GM21737 (cell line): ENCODE measurements around the gene TXNDC2.

Experiments
- ATAC-seq: cut with Tn5 transposase; IDR thresholded peaks from one replicate; pipeline ENCODE4 v1.9.1; 2021; ENCODE audit warnings: mild to moderate bottlenecking, moderate library complexity; ENCODE audit not compliant: unreplicated experiment

The TXNDC2 gene

DNA sequence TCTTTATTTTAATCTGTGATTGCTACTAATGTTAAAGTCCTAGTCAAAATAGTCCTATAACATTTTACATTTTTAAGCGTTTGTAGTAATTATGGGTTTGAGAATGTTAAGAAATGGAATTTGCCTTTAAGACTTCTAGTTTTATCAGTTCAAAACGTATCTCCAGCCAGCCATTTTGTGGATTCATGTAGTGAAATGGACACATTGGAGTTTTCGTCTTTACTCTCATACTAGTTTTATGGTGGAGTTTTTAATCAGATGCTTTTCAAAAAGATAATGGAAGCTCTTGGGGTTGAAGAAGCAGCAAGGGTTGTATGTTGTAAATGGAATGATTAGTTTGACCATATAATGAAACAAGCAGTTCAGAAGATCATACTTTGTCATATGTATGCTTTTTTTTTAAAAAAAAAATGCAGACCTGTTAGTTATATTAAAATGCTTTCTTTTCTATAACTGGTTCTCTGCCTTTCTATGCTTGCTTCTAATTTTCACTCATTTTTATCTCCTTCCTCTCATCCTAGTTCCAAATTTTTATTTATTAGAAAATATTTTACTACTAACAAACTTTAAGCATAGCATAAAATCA is 44.6 kb downstream of the TXNDC2 start:
- ATAC-seq = no peak

DNA sequence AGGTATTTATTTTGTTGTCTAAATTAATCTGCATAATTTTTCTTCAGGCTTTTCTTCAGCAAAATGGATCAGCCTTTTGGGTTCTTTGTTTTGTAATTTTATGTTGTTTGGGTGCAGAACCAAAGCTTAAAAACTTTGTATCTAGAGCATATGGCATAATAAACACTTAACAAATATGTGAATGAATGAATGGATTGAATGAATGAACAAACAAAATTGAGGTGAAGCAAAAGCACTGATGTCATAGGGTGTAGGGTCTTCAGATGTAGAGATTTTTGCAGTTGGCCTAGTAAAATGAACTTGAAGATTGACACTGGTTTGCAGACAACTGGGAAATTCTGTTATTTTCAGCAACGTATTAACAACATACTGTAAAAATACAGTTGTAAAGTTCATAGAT is 45.4 kb downstream of the TXNDC2 start:
- ATAC-seq = no peak

DNA sequence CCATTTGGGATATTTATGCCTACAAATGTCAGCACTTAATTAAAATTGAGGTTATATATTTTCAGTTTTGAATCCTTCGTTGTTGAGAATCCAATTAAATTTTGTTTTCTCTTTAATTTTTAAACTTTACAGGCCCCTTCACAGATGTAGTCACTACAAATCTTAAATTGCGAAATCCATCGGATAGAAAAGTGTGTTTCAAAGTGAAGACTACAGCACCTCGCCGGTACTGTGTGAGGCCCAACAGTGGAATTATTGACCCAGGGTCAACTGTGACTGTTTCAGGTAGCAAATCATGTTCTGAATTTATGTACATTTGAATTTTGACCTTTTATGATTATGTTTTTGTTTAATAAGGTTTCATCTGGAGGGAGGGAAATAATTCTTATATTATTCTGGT is 45.9 kb downstream of the TXNDC2 start:
- no peak for ATAC-seq

DNA sequence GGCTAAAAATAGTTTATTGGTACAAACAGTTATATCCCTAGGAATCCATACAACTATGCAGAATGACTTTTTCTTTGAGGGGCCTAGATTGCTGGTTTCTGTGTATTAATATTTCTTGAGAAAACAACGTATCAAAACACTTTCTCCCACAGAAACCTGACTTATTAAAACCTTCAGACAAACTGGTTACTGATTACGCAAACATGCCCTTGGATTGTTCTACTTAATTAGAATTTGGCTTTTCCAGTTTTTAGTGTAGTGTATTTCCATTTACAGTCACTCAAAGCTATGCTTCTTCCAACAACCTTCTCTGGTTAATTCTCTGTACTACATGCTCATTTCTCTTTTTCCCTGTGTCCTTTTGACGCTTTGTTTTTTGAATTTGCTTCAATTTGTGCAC is 48.1 kb downstream of the TXNDC2 start:
- ATAC-seq = no peak

DNA sequence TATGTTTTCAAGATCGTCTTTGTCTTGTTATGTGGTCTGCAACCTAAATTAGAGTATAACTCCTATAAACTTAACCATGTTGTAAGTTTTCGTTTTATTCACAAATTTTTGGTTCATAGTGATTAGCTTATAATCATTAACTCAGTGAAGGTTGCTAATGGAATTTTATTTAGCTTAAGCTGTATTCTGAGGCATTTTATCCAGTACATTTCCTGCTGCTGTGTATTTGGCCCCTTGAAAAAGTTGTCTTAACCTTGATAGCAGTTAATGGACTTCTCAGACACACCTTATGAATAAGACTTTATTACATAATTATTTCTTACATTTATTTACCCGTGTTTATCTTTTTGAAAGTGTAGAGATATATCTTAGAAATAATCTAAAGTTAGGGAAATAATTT is 48.5 kb downstream of the TXNDC2 start:
- no peak for ATAC-seq
